WTC11 (cell line): ENCODE data around the gene SCML1.

Experiments used
- ATF6 ChIP-seq: sonication (generic); formaldehyde crosslinking; IDR thresholded peaks from 2 replicates; pipeline ENCODE4 v1.8.1; 2023; ENCODE audit warnings: mild to moderate bottlenecking, missing genetic modification reagents
- CREB1 ChIP-seq: sonication (generic); formaldehyde crosslinking; IDR thresholded peaks from 2 replicates; pipeline ENCODE4 v1.8.0; 2023; ENCODE audit warnings: mild to moderate bottlenecking, missing genetic modification reagents
- CTCF ChIP-seq: fragments of 200-600 bp; IDR thresholded peaks from 2 replicates; pipeline ENCODE4 v1.8.0; 2022; ENCODE audit warnings: antibody characterized with exemption
- NFYB ChIP-seq: sonication (generic); formaldehyde crosslinking; conservative IDR thresholded peaks from 2 replicates; pipeline ENCODE4 v1.8.0; 2022; ENCODE audit warnings: low read depth, missing genetic modification reagents
- OVOL2 ChIP-seq: fragments of 250-450 bp; sonication (Bioruptor Pico); IDR thresholded peaks from 2 replicates; pipeline ENCODE4 v1.9.0; 2021; ENCODE audit warnings: mild to moderate bottlenecking, borderline replicate concordance
- ZNF232 ChIP-seq: sonication (generic); formaldehyde crosslinking; IDR thresholded peaks from 2 replicates; pipeline ENCODE4 v1.8.0; 2022; ENCODE audit warnings: mild to moderate bottlenecking, missing genetic modification reagents

- TF ChIP-seq ATF6 (CRISPR knock-in tag) (no peak), OVOL2 (CRISPR knock-in tag) (no peak), CTCF (no peak), CREB1 (CRISPR knock-in tag) (no peak), NFYB (CRISPR knock-in tag) (no peak), ZNF232 (no peak)
Observed at GRCh38 chrX:17798921-17799320, 61.6 kb downstream of the SCML1 start.
